ENCODE measurements around the gene ITGB1.

DNA sequence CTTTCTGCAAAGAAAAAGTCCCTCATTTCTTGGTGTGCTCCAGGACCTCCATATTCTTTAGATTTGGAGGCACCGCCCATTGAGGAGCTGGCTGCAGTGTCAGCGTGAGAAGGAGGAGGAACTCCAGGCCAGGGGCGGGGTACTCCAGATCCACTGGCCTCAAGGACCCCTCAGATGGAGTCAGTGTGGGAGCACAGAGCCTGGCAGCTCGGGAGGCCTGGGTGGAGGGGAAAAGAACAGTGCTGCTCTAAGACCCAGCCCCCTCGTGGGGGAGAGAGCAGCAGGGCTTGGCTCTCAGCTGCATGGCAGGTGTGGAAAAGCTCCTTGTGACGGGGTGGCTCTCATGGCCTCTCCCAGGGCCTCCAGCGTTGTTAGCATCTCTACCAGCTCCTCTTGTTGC, 70.5 kb downstream of the ITGB1 start:
- no peak for TF ChIP-seq POLR2AphosphoS5 (IDR thresholded peaks at IDR 0.05; ENCODE audit: control insufficient read depth, insufficient read depth, low read depth, low read length)
- no peak for TF ChIP-seq PRPF4 (IDR thresholded peaks at IDR 0.05; ENCODE audit: insufficient read depth, low read depth, low read length, poor library complexity, severe bottlenecking)
- no peak for TF ChIP-seq ETV6 (IDR thresholded peaks at IDR 0.05; ENCODE audit: borderline replicate concordance in 1 of 2, low read depth in 2 of 2, low read length in 1 of 2)
- TF ChIP-seq ETV6 (CRISPR knock-in tag; IDR thresholded peaks at IDR 0.05; ENCODE audit: borderline replicate concordance) = no peak
- TF ChIP-seq, protein P1, sequence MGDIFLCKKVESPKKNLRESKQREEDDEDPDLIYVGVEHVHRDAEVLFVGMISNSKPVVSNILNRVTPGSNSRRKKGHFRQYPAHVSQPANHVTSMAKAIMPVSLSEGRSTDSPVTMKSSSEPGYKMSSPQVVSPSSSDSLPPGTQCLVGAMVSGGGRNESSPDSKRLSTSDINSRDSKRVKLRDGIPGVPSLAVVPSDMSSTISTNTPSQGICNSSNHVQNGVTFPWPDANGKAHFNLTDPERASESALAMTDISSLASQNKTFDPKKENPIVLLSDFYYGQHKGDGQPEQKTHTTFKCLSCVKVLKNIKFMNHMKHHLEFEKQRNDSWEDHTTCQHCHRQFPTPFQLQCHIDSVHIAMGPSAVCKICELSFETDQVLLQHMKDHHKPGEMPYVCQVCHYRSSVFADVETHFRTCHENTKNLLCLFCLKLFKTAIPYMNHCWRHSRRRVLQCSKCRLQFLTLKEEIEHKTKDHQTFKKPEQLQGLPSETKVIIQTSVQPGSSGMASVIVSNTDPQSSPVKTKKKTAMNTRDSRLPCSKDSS (IDR thresholded peaks at IDR 0.05; ENCODE audit: low read depth, partially characterized antibody) = no peak
- TF ChIP-seq POLR2A (conservative IDR thresholded peaks at IDR 0.05) = no peak
- TF ChIP-seq, protein P2, sequence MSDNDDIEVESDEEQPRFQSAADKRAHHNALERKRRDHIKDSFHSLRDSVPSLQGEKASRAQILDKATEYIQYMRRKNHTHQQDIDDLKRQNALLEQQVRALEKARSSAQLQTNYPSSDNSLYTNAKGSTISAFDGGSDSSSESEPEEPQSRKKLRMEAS (CRISPR knock-in tag; IDR thresholded peaks at IDR 0.05) = no peak
- no peak for TF ChIP-seq ZNF224 (CRISPR knock-in tag; IDR thresholded peaks at IDR 0.05)
- TF ChIP-seq, protein P3, sequence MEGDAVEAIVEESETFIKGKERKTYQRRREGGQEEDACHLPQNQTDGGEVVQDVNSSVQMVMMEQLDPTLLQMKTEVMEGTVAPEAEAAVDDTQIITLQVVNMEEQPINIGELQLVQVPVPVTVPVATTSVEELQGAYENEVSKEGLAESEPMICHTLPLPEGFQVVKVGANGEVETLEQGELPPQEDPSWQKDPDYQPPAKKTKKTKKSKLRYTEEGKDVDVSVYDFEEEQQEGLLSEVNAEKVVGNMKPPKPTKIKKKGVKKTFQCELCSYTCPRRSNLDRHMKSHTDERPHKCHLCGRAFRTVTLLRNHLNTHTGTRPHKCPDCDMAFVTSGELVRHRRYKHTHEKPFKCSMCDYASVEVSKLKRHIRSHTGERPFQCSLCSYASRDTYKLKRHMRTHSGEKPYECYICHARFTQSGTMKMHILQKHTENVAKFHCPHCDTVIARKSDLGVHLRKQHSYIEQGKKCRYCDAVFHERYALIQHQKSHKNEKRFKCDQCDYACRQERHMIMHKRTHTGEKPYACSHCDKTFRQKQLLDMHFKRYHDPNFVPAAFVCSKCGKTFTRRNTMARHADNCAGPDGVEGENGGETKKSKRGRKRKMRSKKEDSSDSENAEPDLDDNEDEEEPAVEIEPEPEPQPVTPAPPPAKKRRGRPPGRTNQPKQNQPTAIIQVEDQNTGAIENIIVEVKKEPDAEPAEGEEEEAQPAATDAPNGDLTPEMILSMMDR (IDR thresholded peaks at IDR 0.05 in 2 of 3, conservative IDR thresholded peaks at IDR 0.05 in 1 of 3; ENCODE audit: insufficient read depth in 2 of 3, low read depth in 1 of 3, low read length in 3 of 3) = no peak
- no peak for TF ChIP-seq MYC (IDR thresholded peaks at IDR 0.05; ENCODE audit: low read depth, low read length)
- no peak for TF ChIP-seq MYC (CRISPR knock-in tag; IDR thresholded peaks at IDR 0.05; ENCODE audit: borderline replicate concordance, low read depth)
- TF ChIP-seq MXI1 (IDR thresholded peaks at IDR 0.05; ENCODE audit: low read depth, low read length) = no peak
- no peak for TF ChIP-seq ARHGAP35 (IDR thresholded peaks at IDR 0.05; ENCODE audit: partially characterized antibody)
- TF ChIP-seq U2AF2 (optimal IDR thresholded peaks at IDR 0.05; ENCODE audit: low read depth, low read length) = no peak
